ENCODE measurements around the gene TEX2.
"Not testable (repeated sequence)": the region's sequence is repeated elsewhere in the genome, so short reads cannot be mapped to it uniquely, and the experiment has no call there.

TEX2 gene

DNA sequence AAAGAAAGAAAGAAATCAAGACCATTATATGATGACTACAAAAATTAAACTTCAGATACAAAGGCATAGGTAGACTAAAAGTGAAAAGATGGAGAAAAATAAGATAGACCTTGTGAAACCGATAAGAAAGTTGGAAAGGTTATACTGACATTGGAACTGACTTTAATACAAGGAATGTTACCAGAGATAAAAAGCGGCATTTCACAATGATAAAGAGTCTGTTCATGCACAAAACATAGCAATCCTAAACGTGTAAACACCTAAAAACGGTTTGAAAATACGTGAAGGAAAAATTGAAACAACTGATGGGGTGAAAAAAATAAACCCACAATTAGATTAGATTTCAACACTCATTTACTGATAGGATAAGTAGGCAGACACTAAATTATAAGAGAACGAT lies 123.5 kb downstream of the TEX2 start:
- DNase-seq (ENCODE audit: low spot score): no peak

DNA sequence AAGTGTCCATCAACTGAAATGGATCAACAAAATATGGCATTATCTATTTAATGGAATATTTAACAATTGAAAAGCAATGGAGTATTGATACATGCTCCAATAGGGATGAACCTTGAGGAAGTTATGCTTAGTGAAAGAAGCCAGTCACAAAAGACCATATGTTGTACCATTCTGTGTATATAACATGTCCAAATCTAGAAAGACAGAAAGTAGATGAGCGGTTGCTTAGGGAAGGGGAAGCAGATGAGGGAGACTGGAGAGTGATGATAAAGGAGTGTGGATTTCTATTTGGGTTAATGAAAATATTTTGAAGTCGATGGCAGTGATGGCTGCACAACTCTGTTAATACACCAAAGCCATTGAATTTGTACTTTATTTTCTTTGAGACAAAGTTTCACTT lies 124.6 kb downstream of the TEX2 start:
- no peak for DNase-seq (ENCODE audit: low spot score)

DNA sequence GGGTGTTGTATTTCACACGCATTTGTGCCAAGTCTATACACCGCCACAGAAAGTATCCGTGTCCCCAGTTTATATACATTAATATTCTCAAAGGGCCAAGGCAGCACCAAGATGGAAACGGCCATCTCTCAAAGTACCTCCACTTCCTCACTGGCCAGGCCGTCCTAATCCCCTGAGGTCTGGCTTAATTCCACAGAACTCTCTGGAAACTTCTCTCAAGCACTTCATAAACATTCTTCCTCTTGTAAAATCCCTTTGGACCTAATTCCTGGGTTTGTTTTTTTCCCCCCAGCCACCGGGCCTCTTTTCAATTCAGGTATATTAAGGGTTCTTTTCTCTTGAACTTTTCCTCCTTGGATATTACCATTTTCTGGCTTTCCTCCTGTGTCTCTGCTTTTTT lies 128.1 kb downstream of the TEX2 start:
- DNase-seq (ENCODE audit: low spot score): no peak

DNA sequence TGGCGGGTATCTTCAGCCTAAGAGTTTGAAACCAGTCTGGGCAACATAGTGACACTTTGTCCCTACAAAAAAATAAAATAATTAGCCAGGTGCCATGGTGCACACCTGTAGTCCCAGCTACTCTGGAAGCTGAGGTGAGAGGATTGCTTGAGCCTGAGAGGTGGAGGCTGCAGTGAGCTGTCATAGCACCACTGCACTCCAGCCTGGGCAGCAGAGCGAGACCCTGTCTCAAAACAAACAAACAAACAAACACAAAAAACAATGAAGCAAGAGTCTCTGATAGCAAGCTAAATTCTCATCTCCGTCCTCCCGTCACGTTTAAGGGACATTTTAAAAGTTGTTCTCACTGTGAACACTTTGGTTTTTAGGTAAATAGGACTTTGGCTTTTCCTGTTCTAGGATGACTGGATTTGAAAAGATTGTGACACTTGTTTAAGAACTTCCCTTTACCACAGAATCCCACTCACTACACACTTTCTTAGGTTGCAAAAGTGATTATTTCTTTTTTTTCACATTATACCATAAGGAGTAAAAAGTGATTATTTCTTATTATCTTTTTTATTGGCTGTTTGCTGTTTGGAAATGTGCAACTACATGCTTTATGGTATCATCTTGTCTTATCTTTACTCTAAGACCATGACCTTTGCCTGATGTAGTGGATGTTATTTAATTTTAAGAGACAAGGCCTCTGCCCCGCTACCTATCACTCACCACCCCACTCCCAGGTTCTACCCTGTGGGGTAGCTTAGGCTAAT lies 128.7 kb downstream of the TEX2 start:
- DNase-seq (ENCODE audit: low spot score): no peak

DNA sequence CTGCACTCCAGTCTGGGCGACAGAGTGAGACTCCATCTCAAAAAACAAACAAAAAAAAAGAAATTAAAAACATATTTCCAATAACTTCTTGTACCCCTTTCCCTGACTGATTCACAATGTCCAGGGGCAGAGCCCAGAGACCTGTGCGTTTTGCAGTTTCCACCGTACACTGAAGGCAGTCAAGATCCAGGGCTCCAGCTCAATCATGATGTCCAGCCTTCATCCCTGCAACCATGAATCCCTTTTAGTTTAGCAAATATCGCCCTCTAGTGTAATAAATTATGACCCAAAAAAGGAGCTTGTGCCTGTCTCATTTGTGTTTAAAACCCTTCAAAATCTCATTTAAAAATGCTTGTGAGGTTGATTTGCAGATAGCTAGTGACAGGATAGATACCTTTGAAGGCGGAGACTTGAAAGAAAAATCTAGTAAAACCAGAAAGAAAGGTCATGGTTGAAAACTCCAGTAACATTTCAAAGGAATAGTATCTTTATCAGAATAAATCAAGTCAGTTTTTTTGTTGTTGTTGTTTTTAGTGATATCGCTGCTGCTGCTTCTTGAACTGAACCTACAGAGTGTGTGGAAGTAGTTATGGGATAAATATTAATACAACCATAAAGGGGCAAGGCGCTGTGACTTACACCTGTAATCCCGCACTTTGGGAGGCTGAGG lies 129.4 kb downstream of the TEX2 start:
- peak; percentile 72 for DNase-seq (ENCODE audit: low spot score)

DNA sequence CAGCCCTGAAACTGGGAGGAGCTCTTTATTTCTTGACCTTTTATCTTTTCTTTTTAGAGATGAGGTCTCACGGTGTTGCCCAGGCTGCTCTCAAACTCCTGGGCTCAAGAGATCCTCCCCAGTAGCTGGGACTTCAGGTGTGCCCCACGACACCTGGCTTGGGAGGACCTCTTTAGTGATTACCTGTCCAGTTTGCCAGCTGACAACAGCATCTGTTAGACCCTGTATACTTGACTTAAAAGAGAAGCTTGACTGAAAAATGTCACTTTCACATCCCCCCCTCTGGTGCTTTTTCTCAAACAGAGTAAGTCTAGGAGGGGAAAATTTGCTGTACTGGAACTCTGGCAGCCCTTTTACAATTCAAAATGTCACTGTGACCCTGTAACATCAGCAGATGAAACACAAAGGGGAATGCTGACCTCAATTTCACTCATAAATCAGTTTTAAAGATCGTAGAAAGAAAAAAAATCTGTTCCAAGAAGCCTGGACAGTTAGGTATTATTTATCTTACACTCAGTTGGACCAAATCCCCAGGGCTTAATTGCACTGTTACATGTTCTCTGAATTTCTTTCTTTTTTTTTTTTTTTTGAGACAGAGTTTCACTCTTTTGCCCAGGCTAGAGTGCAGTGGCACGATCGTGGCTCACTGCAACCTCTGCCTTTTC lies 131.3 kb downstream of the TEX2 start:
- no peak for DNase-seq (ENCODE audit: low spot score)

DNA sequence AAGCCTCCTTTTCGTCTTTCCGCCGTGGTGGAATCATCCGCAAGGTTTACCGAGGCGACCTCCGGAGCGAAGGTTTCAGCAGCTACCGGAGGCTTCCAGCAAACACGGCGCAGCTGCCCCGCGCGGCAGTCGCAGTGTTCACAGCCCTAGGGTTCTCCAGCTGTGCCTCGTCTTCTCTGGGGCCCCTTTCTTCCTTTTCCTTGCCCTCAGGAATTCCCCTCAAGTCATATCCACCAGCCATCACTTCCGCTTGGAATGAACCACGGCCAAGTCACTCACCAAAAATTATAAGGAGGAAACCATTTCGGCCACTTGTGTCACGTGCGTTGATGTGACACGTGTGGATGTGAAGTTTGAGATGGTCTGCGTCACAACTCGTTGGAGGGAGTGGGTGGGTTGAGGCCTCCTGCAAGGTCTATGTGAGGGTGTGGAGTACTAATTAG lies 132.5 kb downstream of the TEX2 start:
- no peak for DNase-seq (ENCODE audit: low spot score)

DNA sequence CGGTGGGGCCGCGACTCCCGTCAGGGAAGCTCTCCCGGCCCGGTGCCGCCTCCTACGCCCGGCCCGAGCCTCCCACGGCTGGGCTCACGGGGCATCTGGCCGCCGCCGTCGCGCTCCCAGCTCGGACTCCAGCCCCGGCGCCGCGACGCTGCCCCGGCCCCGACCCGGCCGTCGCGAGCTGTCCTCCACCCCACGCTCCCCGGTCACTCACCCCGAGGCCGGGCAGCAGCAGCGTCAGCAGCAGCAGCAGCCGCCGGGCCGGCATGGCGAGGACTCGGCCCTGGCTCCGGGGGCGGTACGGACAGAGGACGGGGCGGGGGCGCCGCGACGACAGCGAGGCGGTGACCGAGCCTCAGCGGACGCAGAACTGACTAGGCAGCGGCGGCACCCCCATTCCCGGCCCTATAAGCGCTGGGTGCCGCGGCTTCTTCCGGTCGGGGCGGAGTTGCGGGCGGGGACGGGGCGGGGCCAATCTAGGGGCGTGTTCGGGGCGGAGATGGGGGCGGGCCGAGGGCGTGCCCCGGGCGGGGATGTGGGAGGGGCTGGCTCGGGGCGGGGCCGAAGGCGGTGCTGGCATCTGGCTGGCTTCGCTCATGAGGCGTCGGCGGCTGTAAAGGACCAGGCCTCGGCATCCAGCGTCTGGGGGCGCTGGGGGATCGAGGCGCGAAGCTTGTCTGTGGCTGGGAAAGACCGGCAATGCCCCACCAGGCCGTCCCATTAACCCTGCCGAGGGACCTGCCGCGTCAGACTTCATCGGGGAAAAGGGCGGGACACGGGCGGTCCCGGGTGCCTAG lies 133.1 kb downstream of the TEX2 start, which contains the start of gene ERN1:
TSS of gene ERN1 (minus strand) at position 380 of the 794 bp plus-strand sequence. CDS start at position 265, 115 bp downstream.
- DNase-seq (ENCODE audit: low spot score): peak; percentile 98

DNA sequence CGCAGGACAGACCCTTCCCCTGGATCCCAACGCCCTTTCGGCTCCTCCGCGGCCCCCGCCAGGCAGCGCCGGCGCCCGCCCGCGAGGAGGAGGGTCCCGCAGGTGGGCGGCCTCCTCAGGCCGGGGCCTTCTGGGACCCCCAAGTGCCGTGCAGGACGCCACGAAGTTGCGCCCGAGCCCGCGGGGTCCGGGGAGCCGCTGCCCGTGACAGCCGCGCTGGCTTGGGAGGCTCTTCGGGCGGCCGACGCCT lies 133.6 kb downstream of the TEX2 start:
- no peak for DNase-seq (ENCODE audit: low spot score)

DNA sequence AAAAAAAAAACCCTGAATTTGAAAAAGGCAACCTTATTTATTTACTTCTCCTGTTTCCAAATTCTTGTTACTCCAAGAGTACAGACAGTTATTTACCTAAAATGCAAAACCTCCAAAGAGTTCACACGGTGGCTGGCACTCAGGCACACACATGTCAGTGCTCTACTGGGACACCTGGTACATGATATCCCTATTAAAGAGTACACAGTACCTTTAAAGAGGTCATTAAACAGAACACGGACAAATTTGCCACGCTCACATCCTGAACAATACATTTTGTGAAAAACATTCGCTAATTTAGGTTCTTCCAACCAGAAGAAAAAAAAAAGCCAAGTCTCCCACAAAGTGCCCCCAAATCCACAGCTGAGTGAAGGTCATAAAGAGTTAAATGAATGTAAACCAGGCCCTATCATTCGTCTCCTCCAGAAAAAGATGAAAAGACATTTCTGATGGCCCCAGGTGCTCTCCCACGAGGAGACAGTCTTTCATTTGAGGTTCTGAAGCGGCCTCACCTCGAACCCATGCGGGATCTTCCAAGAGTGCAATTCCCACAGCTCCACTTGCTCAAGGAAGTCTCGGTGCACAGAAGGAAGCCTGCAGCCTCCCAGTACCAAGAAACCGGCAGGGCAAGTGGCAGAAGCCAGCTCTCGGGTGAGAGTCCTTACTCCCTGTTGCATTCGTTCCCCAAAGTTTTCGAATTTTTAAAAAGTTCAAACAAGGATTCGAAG lies 134.1 kb downstream of the TEX2 start:
- DNase-seq (ENCODE audit: low spot score): peak; percentile 55

DNA sequence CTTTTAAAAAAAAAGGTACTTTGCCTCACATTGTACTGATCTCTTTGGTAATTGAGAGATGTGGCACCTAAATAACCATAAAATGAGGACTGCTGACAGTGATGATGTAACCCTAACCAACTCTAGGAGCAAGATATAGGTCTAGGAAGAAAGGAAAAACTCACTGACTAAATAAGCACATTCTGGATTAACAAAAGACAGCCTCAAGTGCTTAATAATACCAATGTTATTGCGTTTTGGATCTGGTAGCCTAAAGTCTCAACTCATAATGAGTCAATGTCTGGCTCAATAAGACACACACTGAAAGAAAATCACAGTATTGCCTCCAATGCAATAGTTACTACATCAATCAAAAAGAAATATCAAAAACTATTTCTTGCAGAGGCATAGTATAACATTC lies 136.1 kb downstream of the TEX2 start:
- peak; percentile 56 for DNase-seq (ENCODE audit: low spot score)

DNA sequence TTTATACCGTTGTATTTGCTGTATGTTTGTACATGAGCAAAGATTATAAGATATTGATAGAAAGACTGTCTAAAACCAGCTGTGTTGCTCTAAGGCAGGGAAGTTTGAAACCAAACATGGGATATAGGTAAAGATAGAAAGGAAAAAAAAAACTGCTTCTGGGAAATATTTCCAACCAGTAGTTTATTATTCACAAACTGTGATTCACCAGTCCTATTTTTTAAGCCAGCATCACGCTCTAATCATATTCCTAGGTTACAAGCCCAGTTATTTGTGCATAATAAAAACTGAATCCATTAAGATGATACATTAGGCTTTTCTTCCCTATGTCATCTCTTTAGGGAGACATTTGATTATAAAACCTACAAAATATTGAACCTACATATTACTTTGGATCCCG lies 137.1 kb downstream of the TEX2 start:
- no peak for DNase-seq (ENCODE audit: low spot score)

DNA sequence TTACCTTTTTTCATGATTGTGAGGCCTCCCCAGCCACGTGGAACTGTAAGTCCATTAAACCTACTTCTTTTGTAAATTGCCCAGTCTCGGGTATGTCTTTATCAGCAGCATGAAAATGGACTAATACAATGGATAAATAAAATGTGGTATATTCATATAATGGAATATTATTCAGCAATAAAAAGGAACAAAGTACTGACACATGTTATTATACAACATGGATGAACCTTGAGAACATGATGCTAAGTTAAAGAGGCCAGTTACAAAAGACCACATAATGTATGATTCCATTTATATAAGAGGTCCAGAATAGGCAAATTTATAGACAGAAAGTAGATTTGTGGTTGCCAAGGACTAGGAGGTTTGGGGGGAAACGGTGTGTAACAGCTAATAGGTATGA lies 138.5 kb downstream of the TEX2 start:
- no peak for DNase-seq (ENCODE audit: low spot score)

DNA sequence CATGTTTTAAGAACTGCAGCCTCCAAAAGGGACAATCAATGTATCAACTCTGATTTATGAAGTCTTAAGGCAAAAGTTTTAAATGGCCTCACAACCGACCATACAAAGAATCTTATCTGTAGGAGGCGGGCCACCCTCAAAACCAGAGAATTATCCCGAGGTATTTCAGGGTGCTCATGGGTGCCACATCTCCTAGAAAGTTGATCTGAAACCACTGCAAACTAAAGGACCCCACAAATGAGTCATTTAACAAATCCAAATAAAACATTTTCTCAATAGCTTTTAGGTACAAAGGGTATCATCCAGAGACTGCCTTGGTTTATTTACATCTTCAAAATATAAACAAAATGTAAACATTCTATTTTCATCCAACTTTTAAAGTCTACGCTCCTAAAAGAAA lies 139.9 kb downstream of the TEX2 start:
- no peak for DNase-seq (ENCODE audit: low spot score)

DNA sequence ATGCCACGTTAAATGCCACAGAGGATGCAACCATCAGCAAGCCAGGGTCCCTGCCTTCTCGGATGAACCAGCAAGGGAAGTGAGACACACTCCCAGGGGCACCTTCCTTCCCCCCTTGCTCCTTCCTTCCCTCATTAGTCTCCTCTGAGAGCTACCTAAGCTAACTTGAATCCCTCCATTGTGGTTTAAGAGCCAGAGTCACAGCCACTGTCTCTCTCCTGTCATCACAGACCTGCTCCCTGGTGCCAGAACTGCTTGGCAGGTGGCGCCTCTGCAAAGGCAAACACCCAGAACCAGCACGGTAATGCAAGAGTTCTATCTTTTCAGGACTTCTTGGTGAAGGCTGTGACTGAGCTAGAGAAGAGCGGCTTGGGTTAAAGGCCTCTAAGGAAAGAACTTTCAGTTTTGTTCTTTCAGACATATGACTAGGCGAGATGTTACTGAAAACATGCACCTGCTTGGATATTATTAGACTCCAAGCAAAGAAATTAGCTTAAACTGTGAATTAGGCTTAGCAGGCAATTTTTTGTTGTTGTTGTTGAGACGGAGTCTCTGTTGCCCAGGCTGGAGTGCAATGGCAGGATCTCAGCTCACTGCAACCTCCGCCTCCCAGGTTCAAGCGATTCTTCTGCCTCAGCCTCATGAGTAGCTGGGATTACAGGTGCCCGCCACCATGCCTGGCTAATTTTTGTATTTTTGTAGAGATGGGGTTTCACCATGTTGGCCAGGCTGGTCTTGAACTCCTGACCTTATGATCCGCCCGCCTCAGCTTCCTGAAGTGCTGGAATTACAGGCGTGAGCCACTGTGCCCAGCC lies 141.9 kb downstream of the TEX2 start:
- DNase-seq (ENCODE audit: low spot score): not testable (repeated sequence)

DNA sequence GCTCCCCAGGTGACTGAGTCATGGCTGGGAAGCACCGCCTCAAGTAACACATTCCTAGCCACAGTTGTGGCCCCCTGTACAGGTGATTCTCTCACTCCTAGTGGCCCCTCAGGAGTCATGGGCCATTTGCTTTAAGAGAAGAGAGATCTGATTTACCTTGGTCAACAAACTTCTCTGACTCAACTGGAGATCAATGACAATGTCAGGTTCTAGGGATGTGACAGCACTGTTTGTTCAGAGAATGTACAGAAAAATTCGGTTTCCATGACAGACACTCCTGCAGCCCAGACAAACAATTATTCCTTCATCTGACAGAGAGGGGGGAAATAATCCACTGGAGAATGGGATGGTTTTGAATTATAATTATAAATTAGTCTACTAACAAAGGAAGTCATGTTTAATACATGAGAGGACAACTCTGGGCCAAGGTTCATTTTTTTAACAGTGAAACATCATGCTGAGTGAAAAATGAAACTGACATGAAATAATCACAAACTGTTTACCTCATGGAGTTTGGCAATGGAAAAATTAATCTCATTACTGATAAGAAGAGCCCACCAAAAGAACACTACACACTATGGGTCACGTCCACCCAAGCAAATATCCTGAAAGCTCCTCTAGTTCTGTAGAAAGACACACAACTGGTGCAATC lies 142.8 kb downstream of the TEX2 start:
- DNase-seq (ENCODE audit: low spot score): no peak

DNA sequence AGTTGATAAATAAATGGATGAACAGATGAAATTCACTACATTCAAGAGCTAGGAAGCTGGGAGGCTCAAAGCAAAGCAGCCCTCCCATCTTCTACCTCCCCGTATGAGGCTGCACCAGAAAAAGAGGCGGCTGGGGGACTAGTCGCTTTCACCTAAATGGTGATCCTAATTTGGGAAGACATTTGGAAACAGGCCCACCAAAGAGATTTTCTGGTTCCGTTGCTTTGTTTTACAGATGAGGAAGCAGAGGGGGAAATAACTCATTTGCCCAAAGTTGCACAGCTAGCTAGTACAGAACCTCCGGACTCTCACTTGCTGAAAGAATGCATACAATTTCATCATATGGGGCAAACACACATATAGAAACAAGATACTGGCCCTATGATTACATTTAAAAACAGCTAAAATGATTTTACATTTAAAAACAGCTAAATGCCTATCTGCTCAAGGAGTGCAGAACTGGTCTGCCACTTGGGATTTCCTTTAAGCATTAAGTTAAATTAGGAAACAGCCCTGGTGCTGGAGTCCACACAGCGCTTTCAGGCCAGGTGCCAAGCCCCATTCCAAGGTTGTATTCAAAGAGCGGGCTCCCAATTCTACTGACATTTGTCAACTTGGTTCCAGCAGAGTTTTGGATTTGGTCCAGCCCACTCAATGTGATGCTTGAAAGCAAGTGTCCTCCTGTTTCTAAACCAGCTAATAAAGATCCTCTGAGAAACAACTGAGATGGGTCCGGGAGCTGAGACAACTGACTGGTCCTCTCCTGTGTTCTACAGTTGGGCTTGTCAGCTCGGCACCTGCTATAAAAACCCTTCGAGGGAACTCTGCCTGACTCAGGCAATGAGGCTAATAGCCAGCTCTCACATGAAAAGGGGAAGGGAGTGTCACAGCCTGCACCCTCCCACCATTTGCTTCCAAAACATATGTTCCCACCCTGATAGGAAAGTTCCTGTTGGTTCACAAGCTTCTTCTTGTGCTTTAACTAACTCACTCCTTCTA lies 144.8 kb downstream of the TEX2 start:
- peak; percentile 24 for DNase-seq (ENCODE audit: low spot score)

DNA sequence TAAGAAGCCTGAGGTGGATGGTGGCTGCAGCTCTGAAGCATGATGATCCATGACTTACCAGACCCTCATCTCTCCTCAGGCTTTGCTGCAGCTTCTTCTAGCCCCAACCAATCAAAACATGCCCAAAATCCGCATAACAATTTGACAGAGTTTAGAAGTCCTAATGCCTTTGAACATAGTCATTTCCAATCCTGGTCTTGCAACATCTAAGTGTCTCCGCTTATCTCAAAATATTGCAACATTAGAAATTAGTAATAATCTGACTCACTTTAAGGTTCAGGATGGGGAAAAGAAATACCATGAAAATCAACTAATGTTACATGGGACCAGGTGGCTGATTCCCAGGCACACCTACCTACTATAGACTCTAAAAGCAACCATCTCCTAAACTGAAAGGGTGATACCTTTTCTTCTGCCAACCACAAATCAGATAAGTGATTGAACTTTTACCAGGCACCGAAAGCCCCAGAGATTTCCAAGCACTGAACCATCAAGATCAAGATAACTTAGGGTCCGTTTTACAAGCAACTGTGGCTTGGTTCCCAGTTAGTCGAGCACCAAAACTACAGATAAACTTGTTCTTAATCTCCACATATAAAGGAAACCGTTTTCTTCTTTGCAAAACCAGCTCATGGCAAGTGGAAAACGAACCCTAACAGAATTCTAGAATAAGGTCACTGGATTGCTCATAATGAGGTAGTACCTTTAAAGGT lies 147.1 kb downstream of the TEX2 start:
- peak; percentile 77 for DNase-seq (ENCODE audit: low spot score)
